ENCODE results near the gene CENPO.

Gene CENPO

GRCh38 chr2:24830351-24830750 lies 37.1 kb downstream of the CENPO start:
- H3K27ac ChIP-seq, result no peak overlapping the region
- no peak for TF ChIP-seq CTCF (conservative IDR thresholded peaks at IDR 0.05)
- TF ChIP-seq ZFX (IDR thresholded peaks at IDR 0.05), result no peak

DNA sequence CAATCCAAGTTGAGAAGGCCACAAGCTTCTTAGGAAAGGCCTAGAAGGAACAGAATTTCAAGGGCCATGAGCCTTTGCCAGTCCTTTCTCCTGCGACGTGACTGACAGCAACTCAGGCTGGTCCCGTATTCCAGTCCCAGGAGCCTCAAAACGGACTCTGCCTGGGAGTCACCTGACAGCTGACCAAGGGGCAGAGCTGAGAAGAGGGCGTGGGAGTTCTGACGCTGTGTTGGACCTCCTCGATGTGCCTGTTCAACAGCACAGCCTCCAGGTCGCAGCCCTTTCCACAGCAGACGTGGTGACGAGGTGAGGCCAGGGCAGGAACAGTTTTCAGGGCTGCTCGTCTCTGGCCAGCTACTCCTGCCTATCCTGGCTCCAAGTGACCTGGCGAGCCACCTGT lies 37.6 kb downstream of the CENPO start:
- H3K27ac ChIP-seq, result no peak overlapping the region
- TF ChIP-seq CTCF (conservative IDR thresholded peaks at IDR 0.05) (no peak), ZFX (IDR thresholded peaks at IDR 0.05) (no peak)

- TF ChIP-seq CTCF (conservative IDR thresholded peaks at IDR 0.05) (no peak), ZFX (IDR thresholded peaks at IDR 0.05) (no peak)
Observed at GRCh38 chr2:24831221-24832072, 38.2 kb downstream of the CENPO start.

GRCh38 chr2:24832073-24832461 lies 38.8 kb downstream of the CENPO start:
- TF ChIP-seq ZFX (IDR thresholded peaks at IDR 0.05) (no peak), CTCF (conservative IDR thresholded peaks at IDR 0.05) (no peak)
- no peak overlapping the region for H3K27ac ChIP-seq

More at GRCh38 chr2:24831221-24832072, 38.2 kb downstream of the CENPO start:
- H3K27ac ChIP-seq, result no peak overlapping the region

DNA sequence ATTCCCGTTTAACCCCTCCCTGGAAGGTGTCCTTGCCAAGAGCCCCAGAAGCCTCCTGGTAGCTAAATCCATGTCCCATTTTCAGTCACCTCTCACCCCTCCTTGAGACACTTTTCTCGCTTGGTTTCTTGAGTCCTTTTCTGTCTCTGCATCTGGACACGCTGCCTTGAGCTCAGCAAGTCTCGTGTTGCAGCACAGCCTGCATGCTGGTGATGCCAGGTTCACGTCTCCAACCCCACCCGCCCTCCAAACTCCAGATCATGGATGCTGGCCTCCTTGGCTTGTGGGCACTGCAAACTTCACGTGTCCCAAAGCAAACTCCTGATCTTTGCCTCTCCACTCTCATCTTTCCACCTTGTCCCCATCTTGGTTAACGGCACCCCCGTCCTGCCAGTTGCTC lies 39.3 kb downstream of the CENPO start:
- TF ChIP-seq CTCF (conservative IDR thresholded peaks at IDR 0.05), result no peak
- TF ChIP-seq ZFX (IDR thresholded peaks at IDR 0.05), result no peak

DNA sequence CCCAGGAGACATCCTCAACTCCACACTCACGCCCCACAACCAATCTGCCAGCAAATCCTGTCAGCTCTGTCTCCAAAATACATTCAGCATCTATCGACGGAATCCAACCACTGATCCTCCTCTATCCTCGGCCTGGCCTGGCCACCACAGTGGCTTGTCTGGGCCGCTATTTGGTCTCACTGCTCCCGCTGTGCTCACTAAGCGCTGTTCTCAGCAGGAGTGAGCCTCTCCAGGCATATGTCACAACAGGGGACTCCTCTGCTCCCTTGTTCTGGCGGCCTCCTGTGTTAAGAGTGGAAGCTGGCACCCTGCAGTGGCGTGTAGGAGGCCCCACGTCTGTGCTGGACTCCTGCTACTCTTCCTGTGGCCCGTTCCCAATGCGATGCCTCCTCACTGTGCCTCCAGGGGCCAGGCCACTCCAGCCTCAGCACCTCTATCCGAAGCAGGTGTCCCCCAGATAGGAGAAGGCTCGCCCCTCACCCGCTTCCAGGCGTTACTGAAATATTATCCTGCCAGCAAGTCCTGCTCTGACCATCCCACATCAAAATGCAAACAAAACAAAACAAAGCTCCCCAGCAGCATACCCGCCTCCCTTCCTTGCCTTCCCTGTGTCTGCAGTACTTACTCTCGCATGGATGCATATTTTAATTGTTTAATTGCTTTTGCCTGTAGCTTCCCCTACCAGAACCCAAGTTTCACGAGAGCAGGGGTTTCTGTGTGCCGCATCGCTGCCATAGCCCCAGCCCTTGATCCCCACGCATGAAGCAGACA lies 39.9 kb downstream of the CENPO start:
- no peak overlapping the region for H3K27ac ChIP-seq
- TF ChIP-seq CTCF (conservative IDR thresholded peaks at IDR 0.05) (no peak), ZFX (IDR thresholded peaks at IDR 0.05) (no peak)

More for the DNA sequence above, 39.3 kb downstream of the CENPO start:
- H3K27ac ChIP-seq, result no peak overlapping the region

All from C4-2B (cell line).